Measurements from ENCODE around the gene RSPO1. TPM values are rescaled to one million over a fixed set of nuclear protein-coding genes. Genes with fewer than 3 reads are reported as not detected.

Gene RSPO1
- total RNA-seq, 1 donor from 2014 or later: 2.5 TPM

- no peak for DNase-seq
These were observed 69.8 kb downstream of the RSPO1 start for GRCh38 chr1:37564892-37565291.

GRCh38 chr1:37562984-37563383, 71.7 kb downstream of the RSPO1 start:
- no peak for DNase-seq

Other genes starting within 250 kb of the RSPO1 start
- 5.1 TPM for gene ZC3H12A, start 160.3 kb downstream of the RSPO1 start, total RNA-seq
- 79.1 TPM for gene MEAF6, start 120.1 kb downstream of the RSPO1 start, total RNA-seq
- gene SNIP1, start 80.6 kb downstream of the RSPO1 start, total RNA-seq: 11.7 TPM
- 1.6 TPM for gene DNALI1, start 78.0 kb downstream of the RSPO1 start, total RNA-seq
- gene GNL2, start 39.0 kb downstream of the RSPO1 start, total RNA-seq: 38.7 TPM
- gene CDCA8, start 57.6 kb upstream of the RSPO1 start, total RNA-seq: 5.9 TPM
- gene EPHA10, start 130.2 kb upstream of the RSPO1 start, total RNA-seq: not detected
- 4.6 TPM for gene MANEAL, start 159.0 kb upstream of the RSPO1 start, total RNA-seq
- gene C1orf122, start 172.9 kb upstream of the RSPO1 start, total RNA-seq: 37.7 TPM
- 10.7 TPM for gene YRDC, start 173.3 kb upstream of the RSPO1 start, total RNA-seq
- gene MTF1, start 224.7 kb upstream of the RSPO1 start, total RNA-seq: 5.7 TPM

Data from tongue (tissue), 2 donors.